ENCODE results near the gene ARID1B. TPM values are rescaled to one million over a fixed set of nuclear protein-coding genes. Genes with fewer than 3 reads are reported as not detected.

Gene ARID1B
- total RNA-seq, 2 donors from 2014 or later, result 92.3 to 129 TPM

GRCh38 chr6:157078326-157078725 is 301.1 kb downstream of the ARID1B start:
- Mint-ChIP-seq H3K27ac (no peak overlapping the region), H3K4me1 (ENCODE audit: low read depth in 2 of 2) (peaks cover 28 to 46% of the 10 kb centered on the region in 2 donors), H3K36me3 (no peaks in the 10 kb centered on the region), H3K9me3 (no peaks in the 10 kb centered on the region), H3K4me3 (no peak overlapping the region), H3K27me3 (no peaks in the 10 kb centered on the region)
- ATAC-seq, result no peak
- no peak for DNase-seq (ENCODE audit: low spot score)

GRCh38 chr6:157079277-157079676 is 302.1 kb downstream of the ARID1B start:
- Mint-ChIP-seq H3K36me3 (no peaks in the 10 kb centered on the region), H3K27ac (no peak overlapping the region), H3K4me3 (no peak overlapping the region), H3K9me3 (no peaks in the 10 kb centered on the region), H3K4me1 (ENCODE audit: low read depth in 2 of 2) (peaks cover 28 to 41% of the 10 kb centered on the region in 2 donors), H3K27me3 (no peaks in the 10 kb centered on the region)
- no peak for ATAC-seq
- no peak for DNase-seq (ENCODE audit: low spot score)

DNA sequence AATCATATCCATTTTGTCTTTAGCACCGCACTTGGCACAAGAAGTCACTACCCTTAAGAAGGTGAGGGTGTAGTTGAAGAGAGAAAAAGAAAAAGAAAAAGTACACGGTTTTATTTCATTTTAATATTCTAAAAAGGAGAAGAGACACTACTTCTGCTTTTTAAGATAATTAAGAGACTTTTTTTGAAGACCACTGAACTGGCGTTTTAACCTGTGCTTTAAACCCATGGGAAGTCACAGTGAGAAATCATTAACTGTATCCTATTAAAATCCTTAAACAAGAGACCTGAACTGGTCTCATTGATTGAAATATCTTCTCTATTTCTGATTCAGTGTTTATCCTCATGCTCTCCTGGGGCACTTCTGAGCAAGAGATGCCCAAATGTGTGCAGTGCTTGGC is 302.6 kb downstream of the ARID1B start:
- H3K4me3 Mint-ChIP-seq, result no peak overlapping the region
- peaks cover 25 to 36% of the 10 kb centered on the region in 2 donors for H3K4me1 Mint-ChIP-seq (ENCODE audit: low read depth in 2 of 2)
- DNase-seq (ENCODE audit: low spot score), result no peak
- ATAC-seq, result no peak
- no peaks in the 10 kb centered on the region for H3K9me3 Mint-ChIP-seq
- no peaks in the 10 kb centered on the region for H3K27me3 Mint-ChIP-seq
- H3K36me3 Mint-ChIP-seq, result no peaks in the 10 kb centered on the region
- no peak overlapping the region for H3K27ac Mint-ChIP-seq

- no peak for ATAC-seq
- Mint-ChIP-seq H3K4me3 (no peak overlapping the region), H3K4me1 (ENCODE audit: low read depth in 2 of 2) (peaks cover 18 to 29% of the 10 kb centered on the region in 2 donors), H3K27me3 (no peaks in the 10 kb centered on the region), H3K36me3 (no peaks in the 10 kb centered on the region), H3K9me3 (no peaks in the 10 kb centered on the region), H3K27ac (no peak overlapping the region)
- no peak for DNase-seq (ENCODE audit: low spot score)
Observed at GRCh38 chr6:157080986-157081391, 303.8 kb downstream of the ARID1B start.

- peaks cover 25 to 29% of the 10 kb centered on the region in 2 donors for H3K4me1 Mint-ChIP-seq (ENCODE audit: low read depth in 2 of 2)
Observed at GRCh38 chr6:157083343-157083742, 306.2 kb downstream of the ARID1B start.

DNA sequence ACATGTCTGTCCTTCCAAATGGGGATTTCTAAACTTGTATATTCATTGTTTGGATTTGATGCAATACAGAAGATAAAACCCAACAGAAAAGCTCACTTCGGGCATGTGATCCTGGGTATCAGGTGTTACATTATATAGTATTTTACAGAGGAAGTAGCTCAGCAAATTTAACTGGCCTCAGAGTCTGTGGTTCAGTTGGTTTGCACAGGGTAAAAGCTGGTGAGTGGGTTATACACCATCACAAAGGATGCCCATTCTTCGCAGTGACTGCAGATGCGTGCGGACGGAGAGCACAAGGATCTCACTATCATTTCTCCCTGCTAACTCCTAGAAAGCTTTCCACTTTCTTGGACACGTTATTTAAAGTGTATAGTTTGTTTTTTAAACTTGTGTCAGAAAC is 309.5 kb downstream of the ARID1B start:
- H3K4me1 Mint-ChIP-seq (ENCODE audit: low read depth in 2 of 2), result peaks cover 30 to 31% of the 10 kb centered on the region in 2 donors
- no peak overlapping the region for H3K4me3 Mint-ChIP-seq
- H3K27ac Mint-ChIP-seq, result no peak overlapping the region
- ATAC-seq (peak in 1 of 2 donors; percentile 43), DNase-seq (ENCODE audit: low spot score) (no peak)
- H3K27me3 Mint-ChIP-seq, result no peaks in the 10 kb centered on the region
- H3K36me3 Mint-ChIP-seq, result no peaks in the 10 kb centered on the region
- no peaks in the 10 kb centered on the region for H3K9me3 Mint-ChIP-seq

More at GRCh38 chr6:157083343-157083742, 306.2 kb downstream of the ARID1B start:
- ATAC-seq (no peak), DNase-seq (ENCODE audit: low spot score) (no peak)
- H3K4me3 Mint-ChIP-seq, result no peak overlapping the region
- H3K27me3 Mint-ChIP-seq, result no peaks in the 10 kb centered on the region
- no peak overlapping the region for H3K27ac Mint-ChIP-seq
- no peaks in the 10 kb centered on the region for H3K9me3 Mint-ChIP-seq
- H3K36me3 Mint-ChIP-seq, result no peaks in the 10 kb centered on the region

GRCh38 chr6:157087974-157088373 is 310.8 kb downstream of the ARID1B start:
- Mint-ChIP-seq H3K27me3 (no peaks in the 10 kb centered on the region), H3K4me3 (no peak overlapping the region), H3K27ac (peak overlapping the region in 1 of 2 donors; percentile 23), H3K9me3 (no peaks in the 10 kb centered on the region), H3K36me3 (no peaks in the 10 kb centered on the region), H3K4me1 (ENCODE audit: low read depth in 2 of 2) (peaks cover 25 to 30% of the 10 kb centered on the region in 2 donors)
- ATAC-seq, result no peak
- DNase-seq (ENCODE audit: low spot score), result no peak

DNA sequence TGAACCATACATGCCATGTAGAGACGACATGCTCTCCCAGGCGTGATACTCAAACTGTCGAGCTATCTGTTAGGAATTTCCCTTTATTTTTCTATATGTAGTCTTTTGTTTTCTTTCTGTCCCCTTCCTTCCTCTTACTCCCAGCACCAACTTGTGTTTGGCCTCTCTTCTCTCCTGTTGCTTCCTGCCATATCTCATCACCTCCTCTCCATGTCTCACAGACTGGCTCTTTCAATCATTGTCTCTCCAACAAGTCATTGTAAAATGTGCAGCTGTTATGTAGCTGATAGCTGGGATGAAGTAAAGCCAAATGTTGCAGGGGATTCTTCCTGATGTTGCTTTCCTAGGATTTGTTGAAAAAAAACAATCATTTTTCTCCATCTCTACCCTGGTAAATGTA is 311.7 kb downstream of the ARID1B start:
- Mint-ChIP-seq H3K9me3 (no peaks in the 10 kb centered on the region), H3K4me1 (ENCODE audit: low read depth in 2 of 2) (peaks cover 30 to 32% of the 10 kb centered on the region in 2 donors), H3K36me3 (no peaks in the 10 kb centered on the region), H3K27me3 (no peaks in the 10 kb centered on the region), H3K27ac (peak overlapping the region in 1 of 2 donors; percentile 15), H3K4me3 (no peak overlapping the region)
- DNase-seq (ENCODE audit: low spot score), result no peak
- no peak for ATAC-seq

DNA sequence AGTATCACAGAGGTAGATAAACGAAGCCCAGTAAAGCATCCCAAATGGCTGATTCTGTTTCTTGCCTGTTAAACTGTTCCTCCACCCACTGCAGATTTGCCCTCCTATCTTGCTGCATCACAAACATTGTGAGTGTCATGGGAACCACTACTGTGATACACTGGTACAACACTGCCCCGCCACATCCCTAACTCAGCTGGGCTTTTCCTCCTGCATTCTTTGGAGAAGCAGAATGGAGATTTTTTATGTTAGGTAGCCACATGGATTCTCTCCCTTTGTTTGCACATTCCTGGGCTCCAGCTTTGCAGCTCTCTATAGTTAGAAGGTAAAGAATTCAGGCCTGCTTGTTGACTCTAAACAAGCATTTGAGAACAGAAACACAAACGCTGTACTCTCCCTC is 312.1 kb downstream of the ARID1B start:
- ATAC-seq, result no peak
- Mint-ChIP-seq H3K4me1 (ENCODE audit: low read depth in 2 of 2) (peaks cover 34 to 36% of the 10 kb centered on the region in 2 donors), H3K9me3 (no peaks in the 10 kb centered on the region)

GRCh38 chr6:157089851-157090250 is 312.7 kb downstream of the ARID1B start:
- no peaks in the 10 kb centered on the region for H3K36me3 Mint-ChIP-seq
- ATAC-seq (no peak), DNase-seq (ENCODE audit: low spot score) (no peak)
- H3K27ac Mint-ChIP-seq, result no peak overlapping the region
- H3K4me3 Mint-ChIP-seq, result no peak overlapping the region
- H3K9me3 Mint-ChIP-seq, result no peaks in the 10 kb centered on the region
- no peaks in the 10 kb centered on the region for H3K27me3 Mint-ChIP-seq
- H3K4me1 Mint-ChIP-seq (ENCODE audit: low read depth in 2 of 2), result peaks cover 40 to 41% of the 10 kb centered on the region in 2 donors

More for the DNA sequence above, 312.1 kb downstream of the ARID1B start:
- DNase-seq (ENCODE audit: low spot score), result no peak
- Mint-ChIP-seq H3K27ac (peak overlapping the region in 1 of 2 donors; percentile 15), H3K4me3 (no peak overlapping the region), H3K27me3 (no peaks in the 10 kb centered on the region), H3K36me3 (no peaks in the 10 kb centered on the region)

DNA sequence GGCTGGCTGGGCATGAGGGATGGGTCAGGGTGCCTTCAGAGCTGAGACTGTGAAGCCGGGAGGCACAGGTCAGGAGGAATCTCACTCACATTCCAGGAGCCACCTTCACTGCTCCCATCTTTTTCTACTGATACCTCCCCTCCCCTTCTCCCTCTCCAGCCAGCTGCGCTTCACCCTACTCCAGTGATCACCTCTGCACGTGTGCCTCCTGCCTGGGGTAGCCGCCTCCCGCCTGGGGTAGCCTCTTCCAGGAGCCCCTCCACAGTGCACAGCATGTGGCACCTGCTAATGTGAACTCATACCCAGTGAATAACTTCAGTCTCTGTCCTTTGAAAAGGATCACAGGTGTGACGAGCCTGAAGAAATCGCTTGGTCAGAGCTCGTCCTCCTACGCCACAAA is 313.6 kb downstream of the ARID1B start:
- Mint-ChIP-seq H3K4me1 (ENCODE audit: low read depth in 2 of 2) (peaks cover 43 to 45% of the 10 kb centered on the region in 2 donors), H3K27me3 (no peaks in the 10 kb centered on the region)
- no peak for ATAC-seq

DNA sequence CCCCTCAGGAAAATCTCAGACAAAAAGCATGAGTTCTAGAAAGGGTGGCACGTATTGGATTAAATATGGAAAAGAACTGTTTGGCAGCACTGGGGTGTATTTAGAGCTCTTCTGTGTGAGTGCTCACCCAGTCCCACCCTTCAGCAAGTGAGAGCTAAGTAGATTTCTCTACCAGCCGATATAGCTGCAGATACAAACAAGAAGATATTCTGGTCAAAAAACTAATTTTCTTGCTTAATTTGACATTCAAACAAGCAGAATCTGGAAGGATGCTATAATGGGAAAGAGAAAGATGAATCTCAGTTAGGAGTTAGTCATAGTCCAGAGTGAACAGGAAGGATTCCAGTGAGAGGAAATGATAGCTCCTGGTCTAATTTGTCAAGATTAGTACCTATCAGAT is 314.1 kb downstream of the ARID1B start:
- no peaks in the 10 kb centered on the region for H3K36me3 Mint-ChIP-seq
- no peak overlapping the region for H3K27ac Mint-ChIP-seq
- H3K9me3 Mint-ChIP-seq, result no peaks in the 10 kb centered on the region
- peaks cover 41 to 45% of the 10 kb centered on the region in 2 donors for H3K4me1 Mint-ChIP-seq (ENCODE audit: low read depth in 2 of 2)
- no peak for DNase-seq (ENCODE audit: low spot score)
- H3K27me3 Mint-ChIP-seq, result no peaks in the 10 kb centered on the region
- no peak for ATAC-seq
- H3K4me3 Mint-ChIP-seq, result no peak overlapping the region

More for the DNA sequence above, 313.6 kb downstream of the ARID1B start:
- Mint-ChIP-seq H3K36me3 (no peaks in the 10 kb centered on the region), H3K4me3 (no peak overlapping the region), H3K9me3 (no peaks in the 10 kb centered on the region), H3K27ac (no peak overlapping the region)
- no peak for DNase-seq (ENCODE audit: low spot score)

- ATAC-seq (no peak), DNase-seq (ENCODE audit: low spot score) (no peak)
- peaks cover 34 to 41% of the 10 kb centered on the region in 2 donors for H3K4me1 Mint-ChIP-seq (ENCODE audit: low read depth in 2 of 2)
- H3K27ac Mint-ChIP-seq, result no peak overlapping the region
- H3K36me3 Mint-ChIP-seq, result no peaks in the 10 kb centered on the region
- no peak overlapping the region for H3K4me3 Mint-ChIP-seq
- no peaks in the 10 kb centered on the region for H3K27me3 Mint-ChIP-seq
- H3K9me3 Mint-ChIP-seq, result no peaks in the 10 kb centered on the region
Observed at GRCh38 chr6:157091856-157092460, 314.8 kb downstream of the ARID1B start.

- DNase-seq (ENCODE audit: low spot score) (no peak), ATAC-seq (no peak)
- no peaks in the 10 kb centered on the region for H3K9me3 Mint-ChIP-seq
- peak overlapping the region in 1 of 2 donors; percentile 62 for H3K27ac Mint-ChIP-seq
- H3K4me1 Mint-ChIP-seq (ENCODE audit: low read depth in 2 of 2), result peaks cover 28 to 35% of the 10 kb centered on the region in 2 donors
- H3K36me3 Mint-ChIP-seq, result no peaks in the 10 kb centered on the region
- H3K4me3 Mint-ChIP-seq, result no peak overlapping the region
- no peaks in the 10 kb centered on the region for H3K27me3 Mint-ChIP-seq
Observed at GRCh38 chr6:157092736-157093135, 315.6 kb downstream of the ARID1B start.

- no peak for DNase-seq (ENCODE audit: low spot score)
- Mint-ChIP-seq H3K27ac (peak overlapping the region in 1 of 2 donors; percentile 69), H3K36me3 (no peaks in the 10 kb centered on the region), H3K27me3 (no peaks in the 10 kb centered on the region), H3K4me1 (ENCODE audit: low read depth in 2 of 2) (peaks cover 29 to 33% of the 10 kb centered on the region in 2 donors), H3K4me3 (peak overlapping the region; percentile 30), H3K9me3 (no peaks in the 10 kb centered on the region)
- no peak for ATAC-seq
Observed at GRCh38 chr6:157093536-157093935, 316.4 kb downstream of the ARID1B start.

Measured in natural killer cell treated with Interleukin-12 subunit alpha and Interleukin-12 subunit beta and Interleukin-15 and Interleukin-18, amount 100 ng/mL, for 72 hours (primary cell).